HepG2 (cell line): ENCODE data around the gene CEACAM16. TPM values are rescaled to one million over a fixed set of nuclear protein-coding genes. Genes with fewer than 3 reads are reported as not detected.

Source experiments
- AKNA ChIP-seq: sonication (generic); formaldehyde crosslinking; IDR thresholded peaks from 2 replicates; pipeline ENCODE4 v1.4.0; 2020; ENCODE audit warnings: missing genetic modification reagents, borderline replicate concordance
- BCL3 ChIP-seq: sonication (generic); formaldehyde crosslinking; IDR thresholded peaks from 2 replicates; pipeline ENCODE4 v1.5.1; 2020; ENCODE audit warnings: mild to moderate bottlenecking, missing genetic modification reagents, moderate library complexity
- HNF4A ChIP-seq: sonication (generic); formaldehyde crosslinking; IDR thresholded peaks from 2 replicates; pipeline ENCODE4 v1.4.0; 2020; ENCODE audit warnings: missing genetic modification reagents
- JDP2 ChIP-seq: sonication (generic); formaldehyde crosslinking; IDR thresholded peaks from 2 replicates; pipeline ENCODE4 v1.8.1; 2022; ENCODE audit warnings: missing genetic modification reagents, borderline replicate concordance
- MEF2D ChIP-seq: sonication (generic); formaldehyde crosslinking; IDR thresholded peaks from 2 replicates; pipeline ENCODE4 v1.5.1; 2020; ENCODE audit warnings: mild to moderate bottlenecking, missing genetic modification reagents
- PHF5A ChIP-seq: IDR thresholded peaks from one replicate; pipeline ENCODE4 v1.6.1; 2018; ENCODE audit warnings: low read depth, missing genetic modification reagents; ENCODE audit not compliant: unreplicated experiment
- RBFOX2 ChIP-seq: fragments of 200-400 bp; formaldehyde crosslinking; IDR thresholded peaks from 2 replicates; pipeline ENCODE4 v1.6.1; 2017; ENCODE audit warnings: low read depth, mild to moderate bottlenecking, low read length
- TGIF2 ChIP-seq: IDR thresholded peaks from 2 replicates; pipeline ENCODE4 v1.6.1; 2016; ENCODE audit warnings: control low read depth, missing compliant biosample characterization
- XRCC5 ChIP-seq: fragments of 200-400 bp; formaldehyde crosslinking; optimal IDR thresholded peaks from 2 replicates; pipeline ENCODE3; 2017; ENCODE audit warnings: mild to moderate bottlenecking, low read length
- ZFX ChIP-seq: sonication (generic); formaldehyde crosslinking; IDR thresholded peaks from 2 replicates; pipeline ENCODE4 v1.4.0; 2020; ENCODE audit warnings: mild to moderate bottlenecking, low read depth, missing genetic modification reagents, moderate library complexity
- ZNF318 ChIP-seq: sonication (generic); formaldehyde crosslinking; IDR thresholded peaks from 2 replicates; pipeline ENCODE4 v1.4.0; 2020; ENCODE audit warnings: mild to moderate bottlenecking, missing genetic modification reagents
- ZNF33A ChIP-seq: sonication (generic); formaldehyde crosslinking; IDR thresholded peaks from 2 replicates; pipeline ENCODE4 v1.5.1; 2020; ENCODE audit warnings: missing genetic modification reagents, mild to moderate bottlenecking, moderate library complexity, borderline replicate concordance
- ZNF34 ChIP-seq: sonication (generic); formaldehyde crosslinking; IDR thresholded peaks from 2 replicates; pipeline ENCODE4 v1.4.0; 2020; ENCODE audit warnings: mild to moderate bottlenecking, missing genetic modification reagents, borderline replicate concordance
- ZNF572 ChIP-seq: sonication (generic); formaldehyde crosslinking; IDR thresholded peaks from 2 replicates; pipeline ENCODE4 v1.5.1; 2020; ENCODE audit warnings: mild to moderate bottlenecking, missing genetic modification reagents
- polyA plus RNA-seq, 8 experiments: library from polyadenylated mRNA; depleted of rRNA in 3 of 8; stranded (reverse) in 7 of 8; unstranded in 1 of 8; fragments of >200 nt; fragmentation: Illumina TruSeq in 4 of 8; extraction: Trizol in 4 of 8; gene quantifications; 2 replicates each; pipeline versions ENCODE4 v1.2.1 to v1.2.3, GENCODE V29; 2011 to 2016; ENCODE audit warnings: low read depth in 4 of 8, missing spikeins in 1 of 8, mixed read lengths in 1 of 8; ENCODE audit not compliant: insufficient read depth in 1 of 8
- total RNA-seq, 5 experiments: library from RNA; depleted of rRNA; stranded (reverse); fragments of >200 nt; fragmentation: Illumina TruSeq; extraction: Trizol; gene quantifications; 2 replicates each; pipeline ENCODE4 v1.2.3, GENCODE V29; 2016; ENCODE audit warnings: low read depth in 1 of 5

The CEACAM16 gene
- total and polyA plus RNA-seq, 2 of the 13 experiments (the other 11 are each of a cell fraction or from before 2014, with no cell fraction given) = not detected

- no peak for TF ChIP-seq ZNF318 (CRISPR knock-in tag)
- TF ChIP-seq ZNF33A = no peak
- TF ChIP-seq ZFX = 0 out of 2 replicates have a peak, but pooled peaks have one; percentile 10
- no peak for TF ChIP-seq ZNF572 (CRISPR knock-in tag)
- peak; percentile 11 for TF ChIP-seq XRCC5
- TF ChIP-seq JDP2 (CRISPR knock-in tag) = no peak
- peak; percentile 65; the same call in 1 of the 2 replicates for TF ChIP-seq RBFOX2
- TF ChIP-seq TGIF2 = no peak
- TF ChIP-seq ZNF34 (CRISPR knock-in tag) = 0 out of 2 replicates have a peak, but pooled peaks have one; percentile 47
- TF ChIP-seq HNF4A (CRISPR knock-in tag) = 0 out of 2 replicates have a peak, but pooled peaks have one; percentile 32
- TF ChIP-seq PHF5A (CRISPR knock-in tag) = no peak
- no peak for TF ChIP-seq MEF2D (CRISPR knock-in tag)
- peak; percentile 90 for TF ChIP-seq BCL3 (CRISPR knock-in tag)
- TF ChIP-seq AKNA (CRISPR knock-in tag) = no peak
Measured at GRCh38 chr19:44748426-44749254, 49.7 kb downstream of the CEACAM16 start, which contains the start of gene BCL3 (continued).
